Measurements from ENCODE around the gene ANGPTL2.

DNA sequence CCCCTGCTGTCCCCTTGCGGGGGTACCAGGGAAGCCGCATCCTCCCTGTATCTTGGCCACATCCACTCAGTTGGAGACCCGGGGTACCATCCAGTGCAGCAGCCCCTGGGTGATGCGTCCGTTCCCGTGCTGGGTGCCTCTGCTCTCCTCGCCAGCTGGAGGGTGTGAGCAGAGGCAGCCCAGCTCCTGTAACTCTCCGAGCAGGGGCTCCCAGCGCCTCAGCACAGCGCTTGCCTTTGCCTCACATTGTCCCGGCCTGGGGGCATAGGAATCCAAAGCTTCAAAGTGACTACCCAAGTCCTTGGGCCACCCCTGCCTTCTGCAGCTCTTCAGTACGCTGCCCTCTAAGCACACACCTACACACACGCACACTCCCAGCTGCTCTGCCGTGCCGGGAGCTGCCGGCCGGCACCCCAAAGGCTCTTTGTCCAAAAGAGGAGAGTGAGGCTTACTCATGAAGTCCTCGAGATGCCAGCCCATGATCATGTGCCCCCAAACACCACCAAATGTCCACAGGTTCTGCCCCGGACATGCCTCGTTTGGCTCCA is 733 bp downstream of the ANGPTL2 start:
- TF ChIP-seq POLR2A (IDR thresholded peaks at IDR 0.05; ENCODE audit: low read length) (no peak), GATA1 (IDR thresholded peaks at IDR 0.05; ENCODE audit: low read depth, low read length) (no peak)

Data from erythroblast (primary cell).